GM19468 (cell line): ENCODE measurements around the gene LSS.
"Not testable (repeated sequence)": the region's sequence is repeated elsewhere in the genome, so short reads cannot be mapped to it uniquely, and the experiment has no call there.

Experiments
- ATAC-seq: cut with Tn5 transposase; IDR thresholded peaks from one replicate; pipeline ENCODE4 v1.9.1; 2021; ENCODE audit warnings: mild to moderate bottlenecking, moderate library complexity, moderate number of reproducible peaks; ENCODE audit not compliant: unreplicated experiment; ENCODE audit errors: extremely low read depth

Gene LSS

GRCh38 chr21:46157396-46157986 lies 71.1 kb downstream of the LSS start:
- no peak for ATAC-seq

DNA sequence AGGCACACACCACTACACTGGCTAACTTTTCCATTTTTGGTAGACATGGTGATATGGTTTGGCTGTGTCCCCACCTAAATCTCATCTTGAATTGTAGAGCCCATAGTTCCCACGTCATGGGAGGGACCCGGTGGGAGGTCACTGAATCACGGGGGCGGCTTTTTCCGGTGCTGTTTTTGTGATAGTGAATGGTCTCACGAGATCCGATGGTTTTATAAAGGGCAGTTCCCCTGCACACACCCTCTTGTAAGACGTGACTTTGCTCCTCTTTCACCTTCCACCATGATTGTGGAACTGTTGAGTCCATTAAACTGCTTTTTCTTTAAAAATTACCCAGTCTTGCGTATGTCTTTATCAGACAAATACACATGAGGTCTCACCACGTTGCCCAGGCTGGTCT lies 71.9 kb downstream of the LSS start:
- no peak for ATAC-seq

DNA sequence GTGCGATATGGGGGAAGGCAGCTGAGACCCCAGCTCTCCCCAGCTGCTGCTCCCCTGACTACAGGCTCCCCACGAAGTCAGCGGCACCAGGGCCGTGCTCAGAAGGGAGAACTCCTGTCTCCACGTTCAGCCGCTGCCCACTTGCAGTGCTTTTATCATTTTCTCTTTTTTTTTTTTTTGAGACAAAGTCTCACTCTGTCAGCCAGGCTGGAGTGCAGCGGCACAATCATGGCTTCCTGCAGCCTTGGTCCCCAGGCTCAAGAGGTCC lies 72.3 kb downstream of the LSS start:
- no peak for ATAC-seq

- ATAC-seq: no peak
Measured at GRCh38 chr21:46155514-46156377, 72.8 kb downstream of the LSS start, which contains the start of gene FTCD. Gene FTCD, minus strand, starts transcription at chr21:46155579. Its CDS starts 56 bp downstream, at chr21:46155523.

DNA sequence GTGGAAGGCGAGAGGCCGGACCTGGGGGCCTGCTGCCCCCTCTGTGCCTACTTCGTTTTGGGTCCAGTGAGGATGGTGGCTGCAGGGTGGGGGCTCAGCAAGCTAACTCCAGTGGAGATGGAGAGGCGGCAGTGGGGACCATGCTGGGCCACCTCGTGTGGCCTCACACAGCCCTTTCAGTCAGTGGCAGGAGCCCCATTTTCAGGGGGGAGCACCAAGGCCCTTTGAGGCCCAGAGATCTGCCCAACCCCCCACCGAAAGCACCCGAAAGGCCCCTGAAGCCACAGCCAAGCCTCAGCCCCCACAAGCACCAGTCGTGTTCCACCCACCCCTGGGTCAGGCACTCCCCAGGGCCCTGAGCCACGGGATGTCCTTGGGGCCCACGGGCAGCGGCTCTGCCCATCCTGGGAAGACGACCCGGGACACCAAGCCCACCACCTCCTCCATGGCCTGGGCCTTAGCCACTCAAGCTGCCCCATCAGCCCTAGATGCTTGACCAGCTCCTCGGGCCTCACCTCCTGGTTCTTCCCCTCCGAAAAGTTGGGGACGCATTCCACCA lies 73.5 kb downstream of the LSS start:
- no peak for ATAC-seq

DNA sequence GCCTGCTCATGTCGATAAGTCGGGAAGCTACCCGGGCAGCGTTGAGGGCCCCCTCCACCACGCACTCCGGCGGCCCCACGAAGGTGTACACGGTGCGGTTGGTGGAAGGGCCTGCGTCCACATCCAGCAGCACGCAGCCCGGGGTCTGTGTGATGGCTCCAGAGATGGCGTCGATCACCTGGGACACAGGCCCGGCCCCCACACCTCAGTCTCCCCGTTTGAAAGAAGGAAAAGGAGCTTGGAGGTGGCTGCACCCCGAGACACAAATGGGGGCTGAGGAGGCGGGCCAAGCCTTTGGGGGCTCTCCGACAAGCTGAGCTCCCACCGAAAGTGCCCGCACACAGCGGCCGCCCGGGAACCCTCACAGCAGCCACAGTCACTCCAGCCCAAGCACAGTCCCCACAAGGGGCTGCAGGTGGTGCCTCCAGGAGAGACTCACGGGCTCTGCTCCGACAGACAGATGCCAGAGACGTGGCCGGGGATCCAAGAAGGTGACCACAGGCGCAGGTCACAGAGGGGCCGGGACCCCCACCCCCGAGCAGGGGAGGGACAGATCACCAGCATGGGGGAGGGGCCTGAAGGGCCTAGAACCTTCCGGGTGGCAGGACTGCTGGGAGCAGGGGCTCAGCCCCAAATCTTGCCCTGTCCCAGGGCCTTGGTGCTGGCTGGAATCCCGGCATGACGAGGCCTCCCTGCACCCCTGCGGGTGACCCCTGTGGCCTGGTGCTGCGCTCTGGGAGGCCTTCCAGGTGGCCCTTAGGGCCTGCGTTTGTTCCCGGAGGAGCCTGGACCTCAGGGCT lies 74.2 kb downstream of the LSS start:
- no peak for ATAC-seq

GRCh38 chr21:46153247-46154154 lies 75.1 kb downstream of the LSS start:
- ATAC-seq: no peak

GRCh38 chr21:46152927-46153246 lies 75.7 kb downstream of the LSS start:
- no peak for ATAC-seq

DNA sequence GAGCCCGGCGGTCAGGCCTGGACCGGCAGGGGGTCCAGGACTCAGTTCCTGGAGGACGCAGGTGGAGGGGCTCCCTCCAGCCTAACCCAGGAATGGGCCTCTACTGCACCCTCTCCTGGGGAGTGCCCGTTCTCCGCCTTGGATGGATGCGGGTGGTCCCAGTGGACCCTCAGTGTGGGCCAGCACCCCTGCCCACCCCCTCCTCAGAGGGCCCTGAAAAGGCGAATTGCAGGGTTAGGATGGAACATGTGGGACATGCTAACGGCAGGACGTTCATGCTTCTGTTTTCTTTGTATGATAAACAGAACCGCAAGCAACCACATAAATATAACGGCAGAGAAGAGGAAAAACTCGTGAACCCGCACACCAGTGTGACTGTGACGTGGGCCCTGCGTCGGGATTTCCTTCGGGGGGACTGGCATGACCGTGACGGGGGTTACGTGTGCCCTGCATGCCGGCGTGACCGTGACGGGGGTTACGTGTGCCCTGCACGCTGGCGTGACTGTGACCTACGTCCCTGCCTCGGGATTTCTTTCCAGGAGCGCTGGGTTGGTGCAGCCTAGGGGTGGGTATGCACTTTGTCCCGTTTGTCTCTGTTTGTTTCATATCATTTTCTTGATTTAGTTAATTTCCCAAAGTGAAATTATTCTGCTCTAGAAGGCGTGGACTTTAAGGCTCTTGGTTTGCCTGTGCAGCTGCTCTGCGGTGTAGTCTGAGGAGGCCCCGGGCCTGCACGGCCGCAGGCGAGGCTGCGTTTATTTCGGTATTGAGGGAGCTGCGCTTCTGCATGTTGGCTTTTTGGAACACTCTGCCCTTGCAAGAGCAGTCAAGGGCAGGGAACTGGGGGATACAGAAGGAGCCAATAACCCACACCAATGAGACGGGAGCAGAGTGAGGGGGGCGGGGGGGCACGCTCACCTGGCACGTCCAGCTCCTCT lies 76.3 kb downstream of the LSS start:
- ATAC-seq: no peak

- ATAC-seq: no peak
Measured at GRCh38 chr21:46151261-46151988, 77.1 kb downstream of the LSS start.

DNA sequence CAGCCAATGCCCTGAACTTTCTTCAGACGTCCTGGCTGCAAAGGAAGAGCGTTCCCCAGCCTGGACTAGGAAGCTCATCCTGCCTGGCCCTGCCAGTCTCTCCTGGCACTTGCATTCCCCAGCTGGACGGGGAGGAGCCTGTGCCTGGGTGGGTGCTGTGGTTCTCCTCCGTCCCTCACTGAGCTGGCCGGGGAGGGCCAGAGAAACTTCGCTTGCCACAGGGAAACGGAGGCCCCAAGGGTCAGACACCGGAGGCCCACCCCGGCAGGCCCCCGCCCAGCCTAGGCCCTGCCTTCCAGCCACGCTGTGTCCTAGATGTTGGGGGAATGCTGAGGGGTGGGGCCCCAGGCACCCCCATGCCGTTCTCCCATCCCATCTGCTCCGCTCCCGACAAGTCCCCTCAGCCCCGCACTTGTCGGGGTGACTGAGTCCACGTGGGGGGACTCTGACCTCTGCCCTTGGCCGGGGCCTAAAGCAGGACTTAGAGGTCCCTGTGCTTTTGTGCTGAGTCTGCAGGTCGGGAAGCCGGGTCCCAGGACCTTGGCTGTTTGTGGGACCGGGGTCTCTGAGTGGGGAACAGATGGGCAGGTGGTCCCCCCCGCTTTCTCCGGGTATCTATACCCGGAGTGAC lies 78.0 kb downstream of the LSS start:
- no peak for ATAC-seq

DNA sequence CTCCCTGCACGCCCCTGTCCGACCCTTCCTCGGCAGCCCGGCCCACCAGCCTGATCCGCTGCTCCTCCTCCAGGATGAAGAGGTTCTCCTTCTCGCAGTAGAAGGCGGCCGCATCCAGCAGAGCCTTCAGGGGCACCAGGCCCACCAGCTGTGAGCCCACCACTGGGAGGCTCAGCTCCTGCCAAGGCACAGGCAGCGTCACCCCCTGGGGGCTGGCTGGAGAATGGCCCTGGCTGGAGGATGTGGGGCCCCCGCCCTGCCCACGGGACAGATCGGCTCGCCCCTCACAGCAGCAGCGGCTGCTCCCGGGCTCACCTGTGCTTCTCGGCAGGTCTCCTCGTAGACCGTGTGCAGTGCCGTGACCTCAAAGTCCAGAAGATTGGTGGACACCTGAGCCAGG lies 78.5 kb downstream of the LSS start:
- ATAC-seq: no peak

DNA sequence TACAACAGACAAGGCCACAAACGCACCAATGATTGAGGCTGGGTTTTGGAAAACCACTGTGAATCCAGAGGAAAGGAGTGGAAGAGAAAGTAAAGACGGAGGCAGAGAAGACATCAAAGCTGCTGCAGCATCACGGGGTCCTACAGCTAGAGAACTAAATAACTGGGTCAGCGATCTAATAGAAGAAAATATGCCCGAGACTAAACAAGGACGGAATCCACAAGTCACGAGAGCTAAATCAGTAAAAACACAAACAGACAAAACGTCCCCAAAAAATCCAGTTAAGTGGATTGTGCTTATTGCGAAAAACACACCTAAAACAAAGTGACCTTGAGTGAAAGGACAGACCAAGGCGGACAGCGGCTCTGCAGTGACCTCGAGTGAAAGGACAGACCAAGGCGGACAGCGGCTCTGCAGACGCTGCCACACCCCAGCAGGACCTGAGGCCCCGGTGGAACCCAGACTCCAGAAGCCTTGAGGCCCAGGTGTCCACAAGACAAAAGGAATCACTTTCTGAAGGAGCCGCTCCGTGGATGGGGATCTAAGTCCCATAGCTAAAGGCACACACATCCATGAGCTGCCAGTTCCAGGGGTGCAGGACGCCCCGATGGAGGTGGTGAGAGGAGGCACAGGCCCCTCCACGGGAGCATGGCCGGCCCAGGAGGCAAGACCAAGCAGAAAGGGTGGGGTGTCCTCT lies 79.2 kb downstream of the LSS start:
- ATAC-seq: no peak

DNA sequence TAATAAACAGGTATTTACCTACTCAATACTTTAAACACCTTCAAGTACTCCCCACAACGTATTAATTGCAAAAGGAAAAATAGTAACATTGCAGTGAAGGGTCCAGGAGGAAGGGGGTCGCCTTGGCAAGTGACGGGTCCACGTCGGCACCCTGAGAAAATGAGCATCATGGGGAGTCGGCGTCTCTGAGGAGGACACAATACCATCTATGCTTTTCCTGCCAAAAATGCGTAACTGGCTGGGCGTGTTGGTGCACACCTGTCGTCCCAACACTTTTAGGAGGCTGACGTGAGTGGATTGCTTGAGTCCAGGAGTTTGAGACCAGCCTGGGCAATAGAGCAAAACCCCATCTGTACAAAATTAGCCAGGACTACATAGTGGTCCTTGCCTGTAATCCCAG lies 80.5 kb downstream of the LSS start:
- ATAC-seq: no peak

DNA sequence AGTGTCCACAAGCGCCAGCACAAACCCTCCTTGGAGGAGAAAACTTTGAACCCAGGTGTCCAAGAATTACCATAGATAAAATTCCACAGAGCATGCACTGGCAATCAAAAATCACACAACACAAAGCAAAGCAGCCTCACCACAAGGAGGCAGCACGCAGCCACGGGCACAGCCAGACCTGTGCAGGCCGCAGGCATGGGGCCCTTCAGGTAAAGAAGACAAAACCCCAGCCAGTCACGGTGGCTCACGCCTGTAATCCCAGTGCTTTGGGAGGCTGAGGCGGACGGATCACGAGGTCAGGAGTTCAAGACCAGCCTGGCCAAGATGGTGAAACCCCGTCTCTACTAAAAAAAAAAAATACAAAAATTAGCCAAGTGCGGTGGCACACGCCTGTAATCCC lies 81.1 kb downstream of the LSS start:
- not testable (repeated sequence) for ATAC-seq

- ATAC-seq: no peak
Measured at GRCh38 chr21:46146856-46147255, 81.7 kb downstream of the LSS start.
